AG04450 (cell line): Measurements from ENCODE around the gene UVRAG. TPM values are rescaled to one million over a fixed set of nuclear protein-coding genes. Genes with fewer than 3 reads are reported as not detected.
A peak's percentile ranks its signal among the peaks of the same experiment; 100 is the strongest.

Experiments
- CTCF ChIA-PET: fragments of 300-600, 350-600 bp; formaldehyde crosslinking; extraction: SDS; loops from one replicate; lab custom pipeline; 2022; ENCODE audit warnings: antibody characterized with exemption, inconsistent platforms; lab: Charles Lee
- POLR2A ChIA-PET: fragments of 350-600 bp; formaldehyde crosslinking; extraction: SDS; loops from one replicate; lab custom pipeline; 2021; ENCODE audit warnings: antibody characterized with exemption, inconsistent platforms; lab: Yijun Ruan, JAX
- DNase-seq: peaks from one replicate; pipeline ENCODE4 v3.0.0-alpha.2; 2011; ENCODE audit warnings: low read depth, low spot score
- H3K27ac ChIP-seq: one replicate; pipeline ENCODE4 v1.5.1; 2012; ENCODE audit warnings: low read depth, low read length, control low read depth
- H3K27me3 ChIP-seq: one replicate; pipeline ENCODE4 v1.6.0; 2012; ENCODE audit warnings: low read length; ENCODE audit not compliant: control insufficient read depth, insufficient read depth
- H3K4me3 ChIP-seq: 2 replicates; pipeline ENCODE4 v1.5.1; 2011; ENCODE audit warnings: mild to moderate bottlenecking, low read depth, low read length, control low read depth
- H3K9me3 ChIP-seq: 2 replicates; pipeline ENCODE4 v1.5.1; 2012; ENCODE audit warnings: low read length; ENCODE audit not compliant: control insufficient read depth, insufficient read depth
- CTCF ChIP-seq: IDR thresholded peaks from 2 replicates; pipeline ENCODE4 v1.5.1; 2011; ENCODE audit warnings: low read depth, low read length, control low read depth, inconsistent platforms
- polyA plus RNA-seq: library from polyadenylated mRNA; depleted of rRNA; stranded (reverse); fragments of >200 nt; gene quantifications from 2 replicates; pipeline ENCODE4 v1.2.3, GENCODE V29; 2011

UVRAG gene
- polyA plus RNA-seq, 1 experiment = 11.6 TPM

GRCh38 chr11:75768112-75768908, 46.7 kb upstream of the UVRAG start, which contains the start of gene DGAT2:
Gene DGAT2, plus strand, starts transcription at chr11:75768778. Its CDS starts 214 bp downstream, at chr11:75768992.
- TF ChIP-seq CTCF = no peak; the same call in 1 of the 2 replicates
- ChIA-PET POLR2A (no interaction called here), CTCF (interaction anchor here (0.6 to 1.0 kb wide), 2 partner anchors 45 to 221 kb away, joined by 3 read pairs; no protein-coding TSS in a partner anchor)
- Histone ChIP-seq H3K9me3 (no peaks in the 10 kb centered on the region; the same call in 1 of the 2 replicates), H3K27me3 (peaks cover 57% of the 10 kb centered on the region), H3K4me3 (peak within 1 kb of the TSS; percentile 54), H3K27ac (no peak within 1 kb of the TSS)
- no peak for DNase-seq

- DNase-seq = no peak
- CTCF ChIA-PET = interaction anchor here (0.6 to 1.0 kb wide), 3 partner anchors 46 to 222 kb away, joined by 3 read pairs; no protein-coding TSS in a partner anchor
- POLR2A ChIA-PET = no interaction called here
- TF ChIP-seq CTCF = no peak
- H3K4me3 ChIP-seq = peak overlapping the region; percentile 54; the same call in 1 of the 2 replicates
- H3K27ac ChIP-seq = no peak overlapping the region
- H3K27me3 ChIP-seq = peaks cover 53% of the 10 kb centered on the region
- no peaks in the 10 kb centered on the region; the same call in 1 of the 2 replicates for H3K9me3 ChIP-seq
Measured at GRCh38 chr11:75768909-75769771, 45.9 kb upstream of the UVRAG start.

GRCh38 chr11:75770102-75770501, 44.9 kb upstream of the UVRAG start:
- Histone ChIP-seq H3K4me3 (no peak overlapping the region), H3K27ac (no peak overlapping the region), H3K27me3 (peaks cover 48% of the 10 kb centered on the region), H3K9me3 (no peaks in the 10 kb centered on the region; the same call in 1 of the 2 replicates)
- no peak for TF ChIP-seq CTCF
- CTCF ChIA-PET = interaction anchor here (0.6 kb wide), 1 partner anchor 52 kb away, joined by 3 read pairs; no protein-coding TSS in a partner anchor
- POLR2A ChIA-PET = no interaction called here
- DNase-seq = no peak

GRCh38 chr11:75771646-75772410, 43.2 kb upstream of the UVRAG start:
- H3K9me3 ChIP-seq = no peaks in the 10 kb centered on the region; the same call in 1 of the 2 replicates
- DNase-seq = peak; percentile 18
- peaks cover 50% of the 10 kb centered on the region for H3K27me3 ChIP-seq
- no peak for TF ChIP-seq CTCF
- no peak overlapping the region for H3K27ac ChIP-seq
- no peak overlapping the region for H3K4me3 ChIP-seq
- ChIA-PET CTCF (no interaction called here), POLR2A (no interaction called here)
